HEK293T (cell line): ENCODE results near the gene MAD1L1.

Experiments
- ARNT ChIP-seq: fragments of 450-650 bp; IDR thresholded peaks from 2 replicates; pipeline ENCODE4 v1.6.1; 2017; ENCODE audit warnings: mild to moderate bottlenecking
- BHLHE40 ChIP-seq: fragments of 450-650 bp; IDR thresholded peaks from 2 replicates; pipeline ENCODE4 v1.6.1; 2016; ENCODE audit warnings: mild to moderate bottlenecking, moderate library complexity, borderline replicate concordance
- CTBP1 ChIP-seq: fragments of 450-650 bp; IDR thresholded peaks from 2 replicates; pipeline ENCODE4 v1.6.1; 2016; ENCODE audit warnings: borderline replicate concordance
- ELF4 ChIP-seq: fragments of 450-650 bp; IDR thresholded peaks from 2 replicates; pipeline ENCODE4 v1.6.1; 2017; ENCODE audit warnings: antibody characterized with exemption
- FOXA1 ChIP-seq: fragments of 450-650 bp; IDR thresholded peaks from 2 replicates; pipeline ENCODE4 v1.6.1; 2016; ENCODE audit warnings: mild to moderate bottlenecking
- FOXK2 ChIP-seq: fragments of 450-650 bp; IDR thresholded peaks from 2 replicates; pipeline ENCODE4 v1.6.1; 2016; ENCODE audit warnings: mild to moderate bottlenecking
- FOXM1 ChIP-seq: fragments of 450-650 bp; IDR thresholded peaks from 2 replicates; pipeline ENCODE4 v1.6.1; 2017; ENCODE audit warnings: mild to moderate bottlenecking, borderline replicate concordance
- HDGF ChIP-seq: fragments of 450-650 bp; IDR thresholded peaks from 2 replicates; pipeline ENCODE4 v1.6.1; 2017; ENCODE audit warnings: antibody characterized with exemption, borderline replicate concordance
- NFRKB ChIP-seq: fragments of 450-650 bp; IDR thresholded peaks from 2 replicates; pipeline ENCODE4 v1.6.1; 2016; ENCODE audit warnings: mild to moderate bottlenecking, moderate library complexity
- PKNOX1 ChIP-seq: fragments of 450-650 bp; IDR thresholded peaks from 2 replicates; pipeline ENCODE4 v1.6.1; 2016
- SP1 ChIP-seq: fragments of 450-650 bp; IDR thresholded peaks from 2 replicates; pipeline ENCODE4 v1.6.1; 2017
- SUZ12 ChIP-seq: fragments of 450-650 bp; IDR thresholded peaks from 2 replicates; pipeline ENCODE4 v1.6.1; 2016; ENCODE audit warnings: mild to moderate bottlenecking
- TARDBP ChIP-seq: fragments of 450-650 bp; IDR thresholded peaks from 2 replicates; pipeline ENCODE4 v1.6.1; 2016
- ZNF384 ChIP-seq: fragments of 450-650 bp; IDR thresholded peaks from 2 replicates; pipeline ENCODE4 v1.6.1; 2016

DNA sequence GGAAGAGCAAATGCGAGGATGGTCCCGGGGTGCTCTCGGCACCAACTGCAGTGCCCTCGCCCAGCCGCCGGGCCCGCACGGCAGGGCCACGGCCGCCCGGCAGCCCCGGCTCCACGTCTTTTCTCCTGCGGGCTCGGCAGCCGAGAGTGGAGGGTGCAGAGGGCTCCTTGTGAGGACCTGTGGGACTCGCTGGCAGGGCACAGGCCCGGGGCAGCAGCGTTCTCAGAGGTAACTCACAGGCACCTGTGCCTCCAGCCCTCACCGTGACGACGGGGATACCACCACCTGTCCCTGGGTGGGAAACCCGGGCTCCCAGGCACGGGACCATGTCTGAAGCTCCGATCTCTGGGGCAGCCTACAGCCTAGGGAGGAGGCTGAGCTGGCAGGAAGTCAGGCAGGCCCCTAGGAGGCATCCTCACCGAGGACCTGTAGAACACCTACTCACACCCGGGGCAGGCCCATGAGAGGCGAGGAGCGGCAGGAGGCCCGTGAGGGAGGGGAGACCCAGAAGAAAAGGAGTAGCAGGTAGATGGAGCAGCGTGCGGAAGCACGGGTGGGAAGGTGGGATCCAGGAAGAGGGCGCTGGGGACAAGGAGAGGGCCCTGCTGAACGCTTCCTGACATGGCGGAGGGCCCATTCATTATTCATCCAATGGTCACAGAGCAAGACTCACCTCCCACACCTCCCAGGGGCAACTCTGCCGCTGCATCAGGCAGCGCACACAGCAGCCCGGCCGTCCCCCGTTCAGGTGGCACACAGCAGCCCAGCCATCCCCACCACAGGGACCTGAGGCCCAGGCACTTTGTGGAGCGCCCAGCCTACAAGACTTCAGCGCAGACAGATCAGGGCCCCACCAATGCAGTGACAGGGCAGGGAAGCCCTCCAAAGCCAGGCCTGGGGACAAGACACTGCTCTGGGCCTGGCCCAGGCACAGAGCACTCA lies 244.9 kb downstream of the MAD1L1 start:
- no peak for TF ChIP-seq FOXK2
- no peak for TF ChIP-seq BHLHE40
- no peak for TF ChIP-seq CTBP1
- no peak for TF ChIP-seq SUZ12
- no peak for TF ChIP-seq PKNOX1
- no peak for TF ChIP-seq FOXM1
- no peak for TF ChIP-seq SP1
- TF ChIP-seq ELF4, result no peak
- TF ChIP-seq ARNT, result no peak
- no peak for TF ChIP-seq NFRKB
- TF ChIP-seq TARDBP, result no peak
- no peak for TF ChIP-seq ZNF384
- TF ChIP-seq HDGF, result no peak
- no peak for TF ChIP-seq FOXA1
